SH-SY5Y (cell line): ENCODE results near the gene MYL11.

Experiments
- GATA2 ChIP-seq: IDR thresholded peaks from 2 replicates; pipeline ENCODE4 v1.6.1; 2011; ENCODE audit warnings: mild to moderate bottlenecking, low read depth, low read length
- GATA3 ChIP-seq: IDR thresholded peaks from 2 replicates; pipeline ENCODE4 v1.6.1; 2011; ENCODE audit warnings: low read depth, mild to moderate bottlenecking, low read length, moderate library complexity

MYL11 gene

GRCh38 chr16:30374538-30374937 lies at the start of gene MYL11:
TSS of gene MYL11 (plus strand) at chr16:30374802. CDS start at chr16:30374858, 56 bp downstream.
- TF ChIP-seq GATA3 (no peak), GATA2 (no peak)

GRCh38 chr16:30335598-30336474 lies 38.8 kb upstream of the MYL11 start:
- TF ChIP-seq GATA2 (no peak), GATA3 (no peak)

- no peak for TF ChIP-seq GATA2
- TF ChIP-seq GATA3: no peak
These were observed 34.0 kb upstream of the MYL11 start for GRCh38 chr16:30340621-30341020.

GRCh38 chr16:30342751-30343490 lies 31.7 kb upstream of the MYL11 start:
- TF ChIP-seq GATA3: no peak
- no peak for TF ChIP-seq GATA2

- no peak for TF ChIP-seq GATA3
- no peak for TF ChIP-seq GATA2
These were observed 28.3 kb upstream of the MYL11 start for GRCh38 chr16:30346286-30346685.

GRCh38 chr16:30348113-30348512 lies 26.5 kb upstream of the MYL11 start:
- no peak for TF ChIP-seq GATA3
- no peak for TF ChIP-seq GATA2

GRCh38 chr16:30348929-30349328 lies 25.7 kb upstream of the MYL11 start:
- TF ChIP-seq GATA3 (no peak), GATA2 (no peak)

- no peak for TF ChIP-seq GATA2
- TF ChIP-seq GATA3: no peak
These were observed 24.9 kb upstream of the MYL11 start for GRCh38 chr16:30349675-30350074.

GRCh38 chr16:30350134-30350871 lies 24.3 kb upstream of the MYL11 start:
- TF ChIP-seq GATA3: no peak
- TF ChIP-seq GATA2: no peak

- TF ChIP-seq GATA2 (no peak), GATA3 (no peak)
These were observed 23.6 kb upstream of the MYL11 start for GRCh38 chr16:30351001-30351441.

- TF ChIP-seq GATA2 (no peak), GATA3 (no peak)
These were observed 22.8 kb upstream of the MYL11 start for GRCh38 chr16:30351586-30352419.

- TF ChIP-seq GATA2 (no peak), GATA3 (no peak)
These were observed 21.9 kb upstream of the MYL11 start for GRCh38 chr16:30352488-30353401.
